Smooth muscle cell (in vitro differentiated cells): Measurements from ENCODE around the gene CCER1. TPM values are rescaled to one million over a fixed set of nuclear protein-coding genes. Genes with fewer than 3 reads are reported as not detected.

ENCODE experiments used
- DNase-seq: peaks from one replicate; lab custom pipeline; 2025; ENCODE audit not compliant: unreplicated experiment; lab: John Stamatoyannopoulos, UW
- H2AFZ ChIP-seq: fragments of 200-600 bp; sonication (generic); 2 replicates; pipeline ENCODE4 v1.6.0; 2016; ENCODE audit warnings: antibody characterized with exemption, low read depth, mild to moderate bottlenecking
- H3F3A ChIP-seq: fragments of 200-600 bp; sonication (generic); 2 replicates; pipeline ENCODE4 v1.6.0; 2017; ENCODE audit warnings: antibody characterized with exemption, low read depth
- H3K27ac ChIP-seq: fragments of 200-600 bp; sonication (generic); 2 replicates; pipeline ENCODE4 v1.5.1; 2016; ENCODE audit warnings: low read depth, mild to moderate bottlenecking
- H3K27me3 ChIP-seq: fragments of 200-600 bp; sonication (generic); 2 replicates; pipeline ENCODE4 v1.6.1; 2016; ENCODE audit warnings: low read depth, mild to moderate bottlenecking
- H3K36me3 ChIP-seq: fragments of 200-600 bp; sonication (generic); 2 replicates; pipeline ENCODE4 v1.5.1; 2016; ENCODE audit warnings: low read depth
- H3K4me1 ChIP-seq: fragments of 200-600 bp; sonication (generic); 2 replicates; pipeline ENCODE4 v1.5.1; 2016; ENCODE audit warnings: low read depth
- H3K4me2 ChIP-seq: fragments of 200-600 bp; sonication (generic); 2 replicates; pipeline ENCODE4 v1.6.0; 2016; ENCODE audit warnings: mild to moderate bottlenecking
- H3K4me3 ChIP-seq: fragments of 200-600 bp; sonication (generic); 2 replicates; pipeline ENCODE4 v1.5.1; 2016; ENCODE audit warnings: mild to moderate bottlenecking
- H3K79me2 ChIP-seq: fragments of 200-600 bp; sonication (generic); 2 replicates; pipeline ENCODE4 v1.6.0; 2016; ENCODE audit warnings: low read depth, mild to moderate bottlenecking
- H3K9ac ChIP-seq: fragments of 200-600 bp; sonication (generic); 2 replicates; pipeline ENCODE4 v1.6.0; 2016; ENCODE audit warnings: low read depth
- H3K9me3 ChIP-seq: fragments of 200-600 bp; sonication (generic); replicated peaks from 2 replicates; pipeline ENCODE4 v1.5.1; 2016; ENCODE audit warnings: low read depth
- H4K20me1 ChIP-seq: fragments of 200-600 bp; sonication (generic); 2 replicates; pipeline ENCODE4 v1.6.0; 2016; ENCODE audit warnings: low read depth
- CTCF ChIP-seq: fragments of 200-600 bp; sonication (generic); IDR thresholded peaks from 2 replicates; pipeline ENCODE4 v1.5.1; 2017; ENCODE audit warnings: borderline replicate concordance, mild to moderate bottlenecking, antibody characterized with exemption; ENCODE audit not compliant: insufficient read depth, poor library complexity, severe bottlenecking
- WGBS: methylation state at CpG from one replicate; pipeline ENCODE4 v1.1.7; 2016; ENCODE audit warnings: low lambda C conversion rate; 5-methylcytosine and 5-hydroxymethylcytosine counted together
- polyA plus RNA-seq: library from polyadenylated mRNA; unstranded; fragments of >200 nt; fragmentation: Nextera tagmentation; extraction: Ambion mirVana; gene quantifications from 2 replicates; pipeline ENCODE4 v1.2.1, GENCODE V29; 2016
- total RNA-seq: library from RNA; depleted of rRNA; stranded (reverse); fragments of >200 nt; gene quantifications from 2 replicates; pipeline ENCODE4 v1.2.3, GENCODE V29; 2014

The CCER1 gene
- total and polyA plus RNA-seq, 2 experiments from 2014 or later: not detected

DNA sequence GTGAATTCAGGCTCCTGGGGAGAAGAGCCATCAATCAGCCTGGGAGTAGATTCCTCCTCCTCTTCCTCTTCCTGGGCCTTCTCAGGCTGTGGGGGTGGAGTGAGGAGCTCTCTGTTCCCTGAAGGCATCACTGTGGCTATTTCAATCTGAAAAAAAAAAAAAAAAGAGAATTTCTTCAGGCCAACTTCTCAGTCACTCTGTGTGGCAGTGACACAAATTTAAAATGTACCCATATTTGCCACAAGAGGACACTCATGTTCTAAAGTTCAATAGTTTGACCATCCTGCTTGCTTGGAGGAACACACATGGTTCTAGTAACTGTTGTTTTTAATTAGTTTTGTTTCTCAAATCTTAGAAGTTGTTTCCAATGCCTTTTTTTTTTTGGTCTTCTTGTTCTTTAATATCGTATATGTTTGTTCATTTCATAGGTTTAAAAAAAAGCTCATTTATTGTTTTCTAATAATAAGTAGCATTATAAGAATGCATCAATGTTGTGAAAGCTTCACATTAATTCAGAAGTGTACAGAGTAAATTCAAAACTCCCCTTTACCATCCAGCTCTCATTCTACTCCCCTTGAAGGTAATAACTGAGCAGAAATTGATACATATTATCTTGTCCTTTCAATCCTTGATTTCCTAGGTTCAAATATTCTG is 23.3 kb upstream of the CCER1 start:
- Histone ChIP-seq H3K79me2 (peaks cover 4% of the 10 kb centered on the region), H3K4me1 (peaks cover 15% of the 10 kb centered on the region), H3K27ac (peak overlapping the region; percentile 76), H2AFZ (peak overlapping the region; percentile 2), H3K9me3 (no peaks in the 10 kb centered on the region), H3K9ac (no peak overlapping the region), H3K4me3 (no peak overlapping the region), H3F3A (peaks cover 8% of the 10 kb centered on the region), H3K36me3 (no peaks in the 10 kb centered on the region), H3K4me2 (peak overlapping the region; percentile 76), H4K20me1 (no peaks in the 10 kb centered on the region), H3K27me3 (no peaks in the 10 kb centered on the region)
- DNase-seq: no peak
- peak; percentile 84 for TF ChIP-seq CTCF
- 23% methylated on average over 1 of the region's 1 CpG for WGBS

DNA sequence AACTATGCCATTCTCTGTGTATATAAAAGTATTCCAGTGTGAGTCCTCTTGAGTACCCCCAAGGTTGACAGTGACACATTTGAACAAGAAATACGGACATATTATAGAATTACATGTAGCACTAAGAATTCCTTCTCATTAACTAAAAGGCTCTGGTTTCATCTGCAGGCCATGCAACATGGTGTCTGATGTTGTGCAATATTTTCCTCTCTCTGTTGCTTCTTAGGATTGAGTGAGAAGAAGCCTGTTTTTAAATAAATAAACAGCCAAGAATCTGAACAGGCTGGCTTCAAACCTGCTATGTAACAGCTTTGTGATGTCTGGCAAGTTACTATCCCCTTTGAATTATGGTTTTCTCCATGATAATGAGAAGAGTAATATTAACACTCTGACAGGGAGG is 22.2 kb upstream of the CCER1 start:
- Histone ChIP-seq H3K9me3 (no peaks in the 10 kb centered on the region), H3K4me2 (no peak overlapping the region), H3K79me2 (peaks cover 4% of the 10 kb centered on the region), H4K20me1 (no peaks in the 10 kb centered on the region), H3K27me3 (no peaks in the 10 kb centered on the region), H2AFZ (peak overlapping the region; percentile 26), H3F3A (peaks cover 8% of the 10 kb centered on the region), H3K4me1 (peaks cover 15% of the 10 kb centered on the region), H3K9ac (no peak overlapping the region), H3K36me3 (no peaks in the 10 kb centered on the region), H3K27ac (peak overlapping the region; percentile 30), H3K4me3 (no peak overlapping the region)
- no peak for TF ChIP-seq CTCF
- 27% methylated on average over 1 of the region's 1 CpG for whole genome bisulfite sequencing
- DNase-seq: no peak

DNA sequence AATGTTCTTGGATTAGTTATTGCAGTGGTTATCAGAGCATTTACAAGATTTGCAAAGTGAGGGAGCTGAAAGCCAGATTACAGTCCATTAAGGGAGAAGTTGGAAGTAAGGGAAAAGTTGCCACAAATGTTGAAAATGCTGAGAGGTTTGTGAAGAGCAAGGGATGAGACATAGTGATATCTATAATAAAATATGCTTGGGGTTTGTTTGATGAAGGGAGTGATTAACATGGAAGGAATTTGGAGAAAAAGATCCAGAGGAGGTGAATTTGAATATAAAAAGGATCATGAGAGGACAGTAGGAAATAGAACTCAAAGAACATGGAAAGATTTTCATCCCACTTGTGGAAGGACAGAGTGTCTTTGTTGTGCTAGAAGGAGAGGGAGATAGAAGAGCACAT is 19.3 kb upstream of the CCER1 start:
- TF ChIP-seq CTCF: no peak
- Histone ChIP-seq H3F3A (peaks cover 10% of the 10 kb centered on the region), H3K36me3 (no peaks in the 10 kb centered on the region), H4K20me1 (no peaks in the 10 kb centered on the region), H3K4me1 (peaks cover 8% of the 10 kb centered on the region), H3K4me3 (no peak overlapping the region), H3K27ac (peak overlapping the region; percentile 26), H3K9ac (no peak overlapping the region), H3K9me3 (no peaks in the 10 kb centered on the region), H3K27me3 (no peaks in the 10 kb centered on the region), H3K79me2 (peaks cover 1% of the 10 kb centered on the region), H2AFZ (peak overlapping the region; percentile 61), H3K4me2 (no peak overlapping the region)
- no peak for DNase-seq

DNA sequence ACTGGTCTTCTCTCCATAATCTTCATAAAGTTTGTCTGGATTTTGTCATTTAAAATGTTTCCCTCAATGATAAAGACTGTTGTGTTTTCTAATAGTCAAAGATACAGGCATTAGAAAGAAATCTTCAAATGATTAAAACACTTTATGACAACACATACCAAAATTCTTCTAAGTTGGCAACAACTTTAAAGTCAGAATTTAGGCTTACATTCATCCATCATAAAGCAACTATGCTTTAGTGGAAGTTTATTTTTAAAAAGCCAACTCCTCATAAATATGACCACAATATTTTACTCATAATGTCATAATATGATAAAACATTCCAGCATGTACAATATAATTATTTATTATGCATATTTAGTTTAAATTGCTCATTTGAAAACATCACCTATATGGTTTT is 17.2 kb upstream of the CCER1 start:
- no peak overlapping the region for H3K4me2 ChIP-seq
- H3K9ac ChIP-seq: no peak overlapping the region
- no peak for TF ChIP-seq CTCF
- H3K9me3 ChIP-seq: no peaks in the 10 kb centered on the region
- no peak overlapping the region for H3K27ac ChIP-seq
- no peak for DNase-seq
- H3K4me1 ChIP-seq: no peaks in the 10 kb centered on the region
- no peak overlapping the region for H3K4me3 ChIP-seq
- H2AFZ ChIP-seq: no peak overlapping the region
- no peaks in the 10 kb centered on the region for H4K20me1 ChIP-seq
- H3K27me3 ChIP-seq: no peaks in the 10 kb centered on the region
- H3K36me3 ChIP-seq: no peaks in the 10 kb centered on the region
- H3K79me2 ChIP-seq: no peaks in the 10 kb centered on the region
- H3F3A ChIP-seq: peaks cover 7% of the 10 kb centered on the region
